ENCODE data around the gene PLA2G2D. TPM values are rescaled to one million over a fixed set of nuclear protein-coding genes. Genes with fewer than 3 reads are reported as not detected.

PLA2G2D gene
- total and polyA plus RNA-seq, 2 of the 8 experiments (the other 6 are each of a cell fraction or from before 2014, with no cell fraction given), result not detected

GRCh38 chr1:20075345-20075744 is 44.0 kb downstream of the PLA2G2D start:
- Histone ChIP-seq H4K20me1 (replicated peaks in 1 of 2; ENCODE audit: control insufficient read depth in 1 of 2, insufficient read depth in 2 of 2, low read length in 2 of 2) (no peaks in the 10 kb centered on the region), H4K8ac (ENCODE audit: extremely low read depth, insufficient read depth, low read length) (no peak overlapping the region), H3K9ac (replicated peaks in 1 of 4; ENCODE audit: extremely low read depth in 1 of 4, low read depth in 3 of 4, low read length in 3 of 4) (no peak overlapping the region), H2BK20ac (ENCODE audit: low read length) (no peak overlapping the region), H2BK15ac (ENCODE audit: low read length) (no peak overlapping the region), H3K36me3 (ENCODE audit: control insufficient read depth in 2 of 4, insufficient read depth in 4 of 4, low read length in 3 of 4) (no peaks in the 10 kb centered on the region), H2AFZ (ENCODE audit: low read length) (no peak overlapping the region), H2AK5ac (ENCODE audit: low read depth, low read length) (no peak overlapping the region), H2BK120ac (replicated peaks; ENCODE audit: low read depth, low read length) (no peak overlapping the region), H3K79me1 (ENCODE audit: low read depth, low read length) (no peaks in the 10 kb centered on the region), H3K4me1 (replicated peaks in 1 of 4; ENCODE audit: control insufficient read depth in 3 of 4, insufficient read depth in 4 of 4, low read length in 3 of 4) (no peaks in the 10 kb centered on the region; a peak in 1 of 7 replicates), H3K27me3 (replicated peaks in 1 of 4; ENCODE audit: control insufficient read depth in 3 of 4, extremely low read depth in 1 of 4, insufficient read depth in 3 of 4, low read length in 3 of 4) (no peaks in the 10 kb centered on the region), H3K79me2 (ENCODE audit: control insufficient read depth in 1 of 2, insufficient read depth in 2 of 2, low read length in 2 of 2) (no peaks in the 10 kb centered on the region), H3K4me2 (ENCODE audit: insufficient read depth in 1 of 2, low read depth in 2 of 2, low read length in 2 of 2) (no peak overlapping the region), H3K14ac (ENCODE audit: insufficient read length) (no peak overlapping the region), H4K5ac (ENCODE audit: insufficient read length, low read depth, low read length) (no peak overlapping the region), H3K18ac (ENCODE audit: extremely low read depth, low read length) (no peak overlapping the region), H3K23ac (ENCODE audit: insufficient read length) (no peak overlapping the region), H2BK12ac (ENCODE audit: low read depth, low read length) (no peak overlapping the region), H3K56ac (replicated peaks; ENCODE audit: insufficient read length, low read depth, low read length) (no peak overlapping the region), H3K23me2 (ENCODE audit: low read depth, low read length) (no peaks in the 10 kb centered on the region), H3K9me3 (ENCODE audit: insufficient read depth in 2 of 2, low read depth in 1 of 2, low read length in 1 of 2) (no peaks in the 10 kb centered on the region), H3K4me3 (ENCODE audit: extremely low read depth in 1 of 4, insufficient read depth in 2 of 4, low read depth in 3 of 4, low read length in 4 of 4) (no peak overlapping the region), H3K4ac (replicated peaks; ENCODE audit: insufficient read length, low read depth, low read length) (no peak overlapping the region), H2BK5ac (ENCODE audit: low read depth, low read length) (no peak overlapping the region), H4K91ac (replicated peaks; ENCODE audit: insufficient read length, low read length) (no peak overlapping the region), H3K27ac (ENCODE audit: low read depth, low read length) (no peak overlapping the region)
- DNase-seq (ENCODE audit: low read depth in 1 of 2, low spot score in 2 of 2), result no peak
- no peak for FAIRE-seq
- POLR2A ChIA-PET (ENCODE audit: partially characterized antibody), result no interaction called here
- CTCF ChIA-PET (ENCODE audit: partially characterized antibody), result interaction anchor here (0.7 to 2.3 kb wide), 3 partner anchors 11 to 100 kb away, joined by 3 to 5 read pairs (median 5); no protein-coding TSS in a partner anchor
- WGBS, 2 experiments (ENCODE audit: extremely low coverage in 1 of 2, insufficient coverage in 1 of 2, insufficient read length in 1 of 2, insufficient replicate concordance in 2 of 2, low coverage in 1 of 2, low lambda C conversion rate in 2 of 2, missing lambda C conversion rate in 1 of 2), result 93% methylated on average over 2 of the region's 2 CpGs; no CpG with 5 or more reads in 1 of the 2 experiments
- no peak for TF ChIP-seq RNF2 (IDR thresholded peaks at IDR 0.05; ENCODE audit: borderline replicate concordance, low read depth, low read length, missing control alignments, poor library complexity, severe bottlenecking)
- TF ChIP-seq TCF12 (IDR thresholded peaks at IDR 0.05; ENCODE audit: low read depth, low read length), result no peak
- no peak for TF ChIP-seq ATF3 (IDR thresholded peaks at IDR 0.05; ENCODE audit: insufficient read depth, low read depth, low read length)
- no peak for TF ChIP-seq RFX5 (IDR thresholded peaks at IDR 0.05; ENCODE audit: borderline replicate concordance, low read depth, low read length)
- TF ChIP-seq TAF1 (IDR thresholded peaks at IDR 0.05; ENCODE audit: low read depth, low read length), result no peak
- no peak for TF ChIP-seq E2F6 (IDR thresholded peaks at IDR 0.05)
- no peak for TF ChIP-seq EZH2 (IDR thresholded peaks at IDR 0.05; ENCODE audit: low read depth, low read length, severe bottlenecking)
- TF ChIP-seq GTF2F1 (IDR thresholded peaks at IDR 0.05; ENCODE audit: borderline replicate concordance, low read depth, low read length), result no peak
- no peak for TF ChIP-seq USF2 (IDR thresholded peaks at IDR 0.05; ENCODE audit: low read length)
